ENCODE data around the gene ULK2.

The ULK2 gene

DNA sequence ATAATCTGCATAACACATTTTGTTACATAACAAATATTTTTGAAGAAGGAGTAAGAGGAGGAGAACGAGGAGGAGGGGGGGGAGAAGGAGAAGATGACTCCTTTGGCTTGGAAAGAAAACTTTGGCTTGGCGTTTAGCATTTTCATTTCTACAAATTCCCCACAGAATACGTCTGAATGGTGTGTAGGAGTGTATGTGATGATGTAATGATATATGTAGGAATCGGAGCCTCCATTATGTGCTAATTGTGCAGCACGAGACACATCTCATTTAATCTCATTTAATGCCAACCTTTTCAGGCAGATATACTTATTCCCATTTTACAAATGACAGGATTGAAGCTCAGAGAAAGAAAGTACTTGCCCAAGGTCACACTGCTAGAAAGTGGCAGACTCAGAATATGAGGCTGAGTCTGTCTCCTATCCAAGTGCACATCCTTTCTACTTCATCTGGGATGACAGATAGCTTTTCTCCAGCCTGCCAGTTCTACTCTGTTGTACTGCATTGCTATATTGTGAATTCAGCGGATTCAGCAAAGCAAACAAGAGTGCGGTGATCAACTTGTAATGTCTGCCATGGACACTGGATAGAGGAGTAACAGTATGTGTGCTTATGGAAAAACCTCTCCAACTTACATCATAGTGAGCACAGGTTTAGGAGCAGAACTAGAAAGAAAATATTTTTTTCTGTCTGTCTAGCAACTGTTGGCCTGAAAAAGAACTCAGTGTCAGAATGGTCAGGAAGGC lies 140.9 kb downstream of the ULK2 start:
- no peak for DNase-seq (ENCODE audit: low spot score)

DNA sequence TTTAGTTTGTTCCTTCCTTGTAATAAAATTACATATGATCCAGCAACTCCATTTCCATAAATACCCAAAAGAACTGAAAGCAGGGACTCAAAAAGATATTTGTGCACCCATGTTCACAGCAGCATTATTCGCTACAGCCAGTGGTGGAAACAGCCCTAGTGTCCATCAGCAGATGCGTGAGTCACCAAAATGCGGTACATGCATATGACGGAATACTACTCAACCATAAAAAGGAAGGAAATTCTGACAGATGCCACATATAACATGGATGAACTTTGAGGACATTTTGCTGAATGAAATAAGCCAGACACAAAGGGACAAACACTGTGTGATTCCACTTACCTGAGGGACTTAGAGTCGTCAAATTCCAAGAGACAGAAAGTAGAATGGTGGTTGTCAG lies 142.2 kb downstream of the ULK2 start:
- DNase-seq (ENCODE audit: low spot score): no peak

DNA sequence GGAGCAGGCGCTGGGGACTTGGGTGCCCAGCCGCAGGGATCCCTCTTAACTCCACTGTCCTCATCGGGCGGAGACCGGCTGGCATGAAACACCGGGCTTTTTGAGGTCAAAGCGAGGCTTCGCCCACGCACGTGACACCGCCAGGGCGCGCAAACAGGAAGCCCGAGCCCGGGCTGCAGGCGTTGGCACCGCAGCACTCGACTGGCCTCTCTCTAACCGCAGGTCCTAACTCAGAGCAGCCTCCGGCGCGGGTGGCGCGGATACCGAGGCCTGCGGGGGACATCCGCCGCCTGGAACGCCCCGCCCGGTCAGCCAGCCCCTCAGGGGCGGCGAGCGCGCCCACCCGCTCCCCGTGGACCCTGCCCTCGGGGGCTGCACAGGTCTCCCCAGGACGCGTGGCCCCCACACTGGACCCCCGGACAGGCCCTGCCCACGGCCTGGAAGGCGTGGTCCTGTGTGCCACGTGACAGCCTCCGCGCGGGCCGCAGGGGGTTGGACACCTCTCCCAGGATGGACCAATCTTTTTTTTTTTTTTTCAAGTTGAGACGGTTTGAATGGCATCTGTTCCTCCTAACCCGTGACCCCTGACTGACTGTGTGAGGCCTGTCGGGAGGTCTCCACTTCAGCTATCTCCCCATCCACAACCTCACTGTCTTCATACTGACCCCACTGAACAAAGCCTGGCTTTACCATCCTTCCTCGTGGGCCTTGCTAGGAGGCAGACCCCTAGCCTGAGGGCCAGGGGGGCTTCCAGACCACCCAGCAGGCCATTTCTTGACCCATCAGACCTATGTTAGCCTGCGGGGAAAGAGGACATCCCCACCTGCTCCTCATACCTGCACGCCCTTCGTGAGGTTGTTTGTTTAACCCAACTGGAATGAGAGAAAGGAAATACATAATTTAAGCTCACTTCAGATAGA lies 143.0 kb downstream of the ULK2 start:
- no peak for DNase-seq (ENCODE audit: low spot score)

DNA sequence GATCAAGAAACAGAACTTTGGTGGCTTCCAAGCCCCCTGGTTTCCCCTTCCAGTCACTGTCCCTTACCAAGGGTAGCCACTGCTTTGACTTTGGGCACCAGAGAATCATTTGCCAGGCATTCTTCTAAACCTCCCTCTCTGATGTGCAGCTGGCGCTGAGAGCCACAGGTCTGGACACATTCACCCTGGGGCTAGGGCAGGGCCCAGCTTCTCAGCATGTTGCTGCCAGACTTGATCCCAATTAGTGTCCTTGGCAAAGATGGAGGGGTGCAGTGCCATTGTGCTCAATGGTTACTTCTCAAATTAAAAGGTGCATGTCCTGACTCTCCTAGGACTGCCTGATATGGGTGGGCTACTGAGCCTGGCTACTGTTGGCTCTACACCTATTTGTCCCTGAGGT lies 143.8 kb downstream of the ULK2 start:
- DNase-seq (ENCODE audit: low spot score): no peak
